ENCODE results near the gene TAOK1. TPM values are rescaled to one million over a fixed set of nuclear protein-coding genes. Genes with fewer than 3 reads are reported as not detected.

The TAOK1 gene
- total RNA-seq, 1 experiment from 2014 or later: 87.1 TPM

DNA sequence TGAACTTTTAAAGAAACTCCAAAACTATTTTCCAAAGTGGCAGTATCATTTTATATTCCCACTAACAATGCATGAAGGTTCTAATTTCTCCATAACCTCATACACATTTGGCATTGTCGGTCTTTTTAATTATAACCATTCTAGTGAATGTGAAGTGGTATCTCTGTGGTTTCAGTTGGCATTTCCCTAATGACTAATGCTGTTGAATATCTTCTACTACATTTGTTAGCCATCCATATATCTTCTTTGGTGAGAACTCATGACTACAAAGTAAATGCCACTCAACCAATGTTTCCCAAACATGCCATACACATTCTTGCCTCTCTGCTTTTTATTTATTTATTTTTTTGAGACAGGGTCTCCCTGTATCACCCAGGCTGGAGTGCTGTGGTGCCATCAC lies 31.7 kb upstream of the TAOK1 start:
- DNase-seq (ENCODE audit: low spot score) (no peak), ATAC-seq (no peak)
- Mint-ChIP-seq H3K4me1 (no peaks in the 10 kb centered on the region), H3K27ac (no peak overlapping the region), H3K4me3 (no peak overlapping the region), H3K27me3 (ENCODE audit: low read depth) (no peaks in the 10 kb centered on the region), H3K36me3 (no peaks in the 10 kb centered on the region), H3K9me3 (0 out of 2 replicates have a peak, but pooled peaks cover 3% of the 10 kb centered on the region)
- CTCF ChIA-PET: no interaction called here
- POLR2A ChIA-PET: no interaction called here
- TF ChIP-seq SP1 (CRISPR knock-in tag; conservative IDR thresholded peaks at IDR 0.05) (no peak), CREM (CRISPR knock-in tag; IDR thresholded peaks at IDR 0.05) (no peak), ZNF232 (CRISPR knock-in tag; IDR thresholded peaks at IDR 0.05) (no peak), GABPB1 (CRISPR knock-in tag; IDR thresholded peaks at IDR 0.05) (no peak), EMX1 (CRISPR knock-in tag; IDR thresholded peaks at IDR 0.05) (no peak), NFE2L1 (CRISPR knock-in tag; IDR thresholded peaks at IDR 0.05) (no peak), RELA (CRISPR knock-in tag; IDR thresholded peaks at IDR 0.05; ENCODE audit: borderline replicate concordance) (no peak), ZNF416 (CRISPR knock-in tag; IDR thresholded peaks at IDR 0.05) (no peak)
- TF ChIP-seq, protein P1, sequence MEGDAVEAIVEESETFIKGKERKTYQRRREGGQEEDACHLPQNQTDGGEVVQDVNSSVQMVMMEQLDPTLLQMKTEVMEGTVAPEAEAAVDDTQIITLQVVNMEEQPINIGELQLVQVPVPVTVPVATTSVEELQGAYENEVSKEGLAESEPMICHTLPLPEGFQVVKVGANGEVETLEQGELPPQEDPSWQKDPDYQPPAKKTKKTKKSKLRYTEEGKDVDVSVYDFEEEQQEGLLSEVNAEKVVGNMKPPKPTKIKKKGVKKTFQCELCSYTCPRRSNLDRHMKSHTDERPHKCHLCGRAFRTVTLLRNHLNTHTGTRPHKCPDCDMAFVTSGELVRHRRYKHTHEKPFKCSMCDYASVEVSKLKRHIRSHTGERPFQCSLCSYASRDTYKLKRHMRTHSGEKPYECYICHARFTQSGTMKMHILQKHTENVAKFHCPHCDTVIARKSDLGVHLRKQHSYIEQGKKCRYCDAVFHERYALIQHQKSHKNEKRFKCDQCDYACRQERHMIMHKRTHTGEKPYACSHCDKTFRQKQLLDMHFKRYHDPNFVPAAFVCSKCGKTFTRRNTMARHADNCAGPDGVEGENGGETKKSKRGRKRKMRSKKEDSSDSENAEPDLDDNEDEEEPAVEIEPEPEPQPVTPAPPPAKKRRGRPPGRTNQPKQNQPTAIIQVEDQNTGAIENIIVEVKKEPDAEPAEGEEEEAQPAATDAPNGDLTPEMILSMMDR (IDR thresholded peaks at IDR 0.05): no peak
- TF ChIP-seq, protein P2, sequence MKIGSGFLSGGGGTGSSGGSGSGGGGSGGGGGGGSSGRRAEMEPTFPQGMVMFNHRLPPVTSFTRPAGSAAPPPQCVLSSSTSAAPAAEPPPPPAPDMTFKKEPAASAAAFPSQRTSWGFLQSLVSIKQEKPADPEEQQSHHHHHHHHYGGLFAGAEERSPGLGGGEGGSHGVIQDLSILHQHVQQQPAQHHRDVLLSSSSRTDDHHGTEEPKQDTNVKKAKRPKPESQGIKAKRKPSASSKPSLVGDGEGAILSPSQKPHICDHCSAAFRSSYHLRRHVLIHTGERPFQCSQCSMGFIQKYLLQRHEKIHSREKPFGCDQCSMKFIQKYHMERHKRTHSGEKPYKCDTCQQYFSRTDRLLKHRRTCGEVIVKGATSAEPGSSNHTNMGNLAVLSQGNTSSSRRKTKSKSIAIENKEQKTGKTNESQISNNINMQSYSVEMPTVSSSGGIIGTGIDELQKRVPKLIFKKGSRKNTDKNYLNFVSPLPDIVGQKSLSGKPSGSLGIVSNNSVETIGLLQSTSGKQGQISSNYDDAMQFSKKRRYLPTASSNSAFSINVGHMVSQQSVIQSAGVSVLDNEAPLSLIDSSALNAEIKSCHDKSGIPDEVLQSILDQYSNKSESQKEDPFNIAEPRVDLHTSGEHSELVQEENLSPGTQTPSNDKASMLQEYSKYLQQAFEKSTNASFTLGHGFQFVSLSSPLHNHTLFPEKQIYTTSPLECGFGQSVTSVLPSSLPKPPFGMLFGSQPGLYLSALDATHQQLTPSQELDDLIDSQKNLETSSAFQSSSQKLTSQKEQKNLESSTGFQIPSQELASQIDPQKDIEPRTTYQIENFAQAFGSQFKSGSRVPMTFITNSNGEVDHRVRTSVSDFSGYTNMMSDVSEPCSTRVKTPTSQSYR (CRISPR knock-in tag; IDR thresholded peaks at IDR 0.05): no peak
- TF ChIP-seq, protein P3, sequence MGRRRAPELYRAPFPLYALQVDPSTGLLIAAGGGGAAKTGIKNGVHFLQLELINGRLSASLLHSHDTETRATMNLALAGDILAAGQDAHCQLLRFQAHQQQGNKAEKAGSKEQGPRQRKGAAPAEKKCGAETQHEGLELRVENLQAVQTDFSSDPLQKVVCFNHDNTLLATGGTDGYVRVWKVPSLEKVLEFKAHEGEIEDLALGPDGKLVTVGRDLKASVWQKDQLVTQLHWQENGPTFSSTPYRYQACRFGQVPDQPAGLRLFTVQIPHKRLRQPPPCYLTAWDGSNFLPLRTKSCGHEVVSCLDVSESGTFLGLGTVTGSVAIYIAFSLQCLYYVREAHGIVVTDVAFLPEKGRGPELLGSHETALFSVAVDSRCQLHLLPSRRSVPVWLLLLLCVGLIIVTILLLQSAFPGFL (CRISPR knock-in tag; IDR thresholded peaks at IDR 0.05; ENCODE audit: borderline replicate concordance): no peak
- TF ChIP-seq, protein P4, sequence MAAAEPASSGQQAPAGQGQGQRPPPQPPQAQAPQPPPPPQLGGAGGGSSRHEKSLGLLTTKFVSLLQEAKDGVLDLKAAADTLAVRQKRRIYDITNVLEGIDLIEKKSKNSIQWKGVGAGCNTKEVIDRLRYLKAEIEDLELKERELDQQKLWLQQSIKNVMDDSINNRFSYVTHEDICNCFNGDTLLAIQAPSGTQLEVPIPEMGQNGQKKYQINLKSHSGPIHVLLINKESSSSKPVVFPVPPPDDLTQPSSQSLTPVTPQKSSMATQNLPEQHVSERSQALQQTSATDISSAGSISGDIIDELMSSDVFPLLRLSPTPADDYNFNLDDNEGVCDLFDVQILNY (CRISPR knock-in tag; IDR thresholded peaks at IDR 0.05): no peak
- TF ChIP-seq, protein P5, sequence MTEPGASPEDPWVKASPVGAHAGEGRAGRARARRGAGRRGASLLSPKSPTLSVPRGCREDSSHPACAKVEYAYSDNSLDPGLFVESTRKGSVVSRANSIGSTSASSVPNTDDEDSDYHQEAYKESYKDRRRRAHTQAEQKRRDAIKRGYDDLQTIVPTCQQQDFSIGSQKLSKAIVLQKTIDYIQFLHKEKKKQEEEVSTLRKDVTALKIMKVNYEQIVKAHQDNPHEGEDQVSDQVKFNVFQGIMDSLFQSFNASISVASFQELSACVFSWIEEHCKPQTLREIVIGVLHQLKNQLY (CRISPR knock-in tag; IDR thresholded peaks at IDR 0.05): no peak
- TF ChIP-seq, protein P6, sequence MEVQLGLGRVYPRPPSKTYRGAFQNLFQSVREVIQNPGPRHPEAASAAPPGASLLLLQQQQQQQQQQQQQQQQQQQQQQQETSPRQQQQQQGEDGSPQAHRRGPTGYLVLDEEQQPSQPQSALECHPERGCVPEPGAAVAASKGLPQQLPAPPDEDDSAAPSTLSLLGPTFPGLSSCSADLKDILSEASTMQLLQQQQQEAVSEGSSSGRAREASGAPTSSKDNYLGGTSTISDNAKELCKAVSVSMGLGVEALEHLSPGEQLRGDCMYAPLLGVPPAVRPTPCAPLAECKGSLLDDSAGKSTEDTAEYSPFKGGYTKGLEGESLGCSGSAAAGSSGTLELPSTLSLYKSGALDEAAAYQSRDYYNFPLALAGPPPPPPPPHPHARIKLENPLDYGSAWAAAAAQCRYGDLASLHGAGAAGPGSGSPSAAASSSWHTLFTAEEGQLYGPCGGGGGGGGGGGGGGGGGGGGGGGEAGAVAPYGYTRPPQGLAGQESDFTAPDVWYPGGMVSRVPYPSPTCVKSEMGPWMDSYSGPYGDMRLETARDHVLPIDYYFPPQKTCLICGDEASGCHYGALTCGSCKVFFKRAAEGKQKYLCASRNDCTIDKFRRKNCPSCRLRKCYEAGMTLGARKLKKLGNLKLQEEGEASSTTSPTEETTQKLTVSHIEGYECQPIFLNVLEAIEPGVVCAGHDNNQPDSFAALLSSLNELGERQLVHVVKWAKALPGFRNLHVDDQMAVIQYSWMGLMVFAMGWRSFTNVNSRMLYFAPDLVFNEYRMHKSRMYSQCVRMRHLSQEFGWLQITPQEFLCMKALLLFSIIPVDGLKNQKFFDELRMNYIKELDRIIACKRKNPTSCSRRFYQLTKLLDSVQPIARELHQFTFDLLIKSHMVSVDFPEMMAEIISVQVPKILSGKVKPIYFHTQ (CRISPR knock-in tag; IDR thresholded peaks at IDR 0.05): no peak
- TF ChIP-seq, protein P7, sequence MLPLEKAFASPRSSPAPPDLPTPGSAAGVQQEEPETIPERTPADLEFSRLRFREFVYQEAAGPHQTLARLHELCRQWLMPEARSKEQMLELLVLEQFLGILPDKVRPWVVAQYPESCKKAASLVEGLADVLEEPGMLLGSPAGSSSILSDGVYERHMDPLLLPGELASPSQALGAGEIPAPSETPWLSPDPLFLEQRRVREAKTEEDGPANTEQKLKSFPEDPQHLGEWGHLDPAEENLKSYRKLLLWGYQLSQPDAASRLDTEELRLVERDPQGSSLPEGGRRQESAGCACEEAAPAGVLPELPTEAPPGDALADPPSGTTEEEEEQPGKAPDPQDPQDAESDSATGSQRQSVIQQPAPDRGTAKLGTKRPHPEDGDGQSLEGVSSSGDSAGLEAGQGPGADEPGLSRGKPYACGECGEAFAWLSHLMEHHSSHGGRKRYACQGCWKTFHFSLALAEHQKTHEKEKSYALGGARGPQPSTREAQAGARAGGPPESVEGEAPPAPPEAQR (CRISPR knock-in tag; IDR thresholded peaks at IDR 0.05): no peak
- TF ChIP-seq, protein P8, sequence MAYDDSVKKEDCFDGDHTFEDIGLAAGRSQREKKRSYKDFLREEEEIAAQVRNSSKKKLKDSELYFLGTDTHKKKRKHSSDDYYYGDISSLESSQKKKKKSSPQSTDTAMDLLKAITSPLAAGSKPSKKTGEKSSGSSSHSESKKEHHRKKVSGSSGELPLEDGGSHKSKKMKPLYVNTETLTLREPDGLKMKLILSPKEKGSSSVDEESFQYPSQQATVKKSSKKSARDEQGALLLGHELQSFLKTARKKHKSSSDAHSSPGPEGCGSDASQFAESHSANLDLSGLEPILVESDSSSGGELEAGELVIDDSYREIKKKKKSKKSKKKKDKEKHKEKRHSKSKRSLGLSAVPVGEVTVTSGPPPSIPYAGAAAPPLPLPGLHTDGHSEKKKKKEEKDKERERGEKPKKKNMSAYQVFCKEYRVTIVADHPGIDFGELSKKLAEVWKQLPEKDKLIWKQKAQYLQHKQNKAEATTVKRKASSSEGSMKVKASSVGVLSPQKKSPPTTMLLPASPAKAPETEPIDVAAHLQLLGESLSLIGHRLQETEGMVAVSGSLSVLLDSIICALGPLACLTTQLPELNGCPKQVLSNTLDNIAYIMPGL (CRISPR knock-in tag; IDR thresholded peaks at IDR 0.05): no peak
- TF ChIP-seq, protein P9, sequence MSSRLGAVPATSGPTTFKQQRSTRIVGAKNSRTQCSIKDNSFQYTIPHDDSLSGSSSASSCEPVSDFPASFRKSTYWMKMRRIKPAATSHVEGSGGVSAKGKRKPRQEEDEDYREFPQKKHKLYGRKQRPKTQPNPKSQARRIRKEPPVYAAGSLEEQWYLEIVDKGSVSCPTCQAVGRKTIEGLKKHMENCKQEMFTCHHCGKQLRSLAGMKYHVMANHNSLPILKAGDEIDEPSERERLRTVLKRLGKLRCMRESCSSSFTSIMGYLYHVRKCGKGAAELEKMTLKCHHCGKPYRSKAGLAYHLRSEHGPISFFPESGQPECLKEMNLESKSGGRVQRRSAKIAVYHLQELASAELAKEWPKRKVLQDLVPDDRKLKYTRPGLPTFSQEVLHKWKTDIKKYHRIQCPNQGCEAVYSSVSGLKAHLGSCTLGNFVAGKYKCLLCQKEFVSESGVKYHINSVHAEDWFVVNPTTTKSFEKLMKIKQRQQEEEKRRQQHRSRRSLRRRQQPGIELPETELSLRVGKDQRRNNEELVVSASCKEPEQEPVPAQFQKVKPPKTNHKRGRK (CRISPR knock-in tag; IDR thresholded peaks at IDR 0.05; ENCODE audit: borderline replicate concordance): no peak
- TF ChIP-seq, protein P10, sequence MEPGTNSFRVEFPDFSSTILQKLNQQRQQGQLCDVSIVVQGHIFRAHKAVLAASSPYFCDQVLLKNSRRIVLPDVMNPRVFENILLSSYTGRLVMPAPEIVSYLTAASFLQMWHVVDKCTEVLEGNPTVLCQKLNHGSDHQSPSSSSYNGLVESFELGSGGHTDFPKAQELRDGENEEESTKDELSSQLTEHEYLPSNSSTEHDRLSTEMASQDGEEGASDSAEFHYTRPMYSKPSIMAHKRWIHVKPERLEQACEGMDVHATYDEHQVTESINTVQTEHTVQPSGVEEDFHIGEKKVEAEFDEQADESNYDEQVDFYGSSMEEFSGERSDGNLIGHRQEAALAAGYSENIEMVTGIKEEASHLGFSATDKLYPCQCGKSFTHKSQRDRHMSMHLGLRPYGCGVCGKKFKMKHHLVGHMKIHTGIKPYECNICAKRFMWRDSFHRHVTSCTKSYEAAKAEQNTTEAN (CRISPR knock-in tag; IDR thresholded peaks at IDR 0.05): no peak
- TF ChIP-seq, protein P11, sequence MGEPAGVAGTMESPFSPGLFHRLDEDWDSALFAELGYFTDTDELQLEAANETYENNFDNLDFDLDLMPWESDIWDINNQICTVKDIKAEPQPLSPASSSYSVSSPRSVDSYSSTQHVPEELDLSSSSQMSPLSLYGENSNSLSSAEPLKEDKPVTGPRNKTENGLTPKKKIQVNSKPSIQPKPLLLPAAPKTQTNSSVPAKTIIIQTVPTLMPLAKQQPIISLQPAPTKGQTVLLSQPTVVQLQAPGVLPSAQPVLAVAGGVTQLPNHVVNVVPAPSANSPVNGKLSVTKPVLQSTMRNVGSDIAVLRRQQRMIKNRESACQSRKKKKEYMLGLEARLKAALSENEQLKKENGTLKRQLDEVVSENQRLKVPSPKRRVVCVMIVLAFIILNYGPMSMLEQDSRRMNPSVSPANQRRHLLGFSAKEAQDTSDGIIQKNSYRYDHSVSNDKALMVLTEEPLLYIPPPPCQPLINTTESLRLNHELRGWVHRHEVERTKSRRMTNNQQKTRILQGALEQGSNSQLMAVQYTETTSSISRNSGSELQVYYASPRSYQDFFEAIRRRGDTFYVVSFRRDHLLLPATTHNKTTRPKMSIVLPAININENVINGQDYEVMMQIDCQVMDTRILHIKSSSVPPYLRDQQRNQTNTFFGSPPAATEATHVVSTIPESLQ (CRISPR knock-in tag; IDR thresholded peaks at IDR 0.05): no peak
